ENCODE measurements around the gene MFSD12.
"Not testable (repeated sequence)": the region's sequence is repeated elsewhere in the genome, so short reads cannot be mapped to it uniquely, and the experiment has no call there.

Gene MFSD12

DNA sequence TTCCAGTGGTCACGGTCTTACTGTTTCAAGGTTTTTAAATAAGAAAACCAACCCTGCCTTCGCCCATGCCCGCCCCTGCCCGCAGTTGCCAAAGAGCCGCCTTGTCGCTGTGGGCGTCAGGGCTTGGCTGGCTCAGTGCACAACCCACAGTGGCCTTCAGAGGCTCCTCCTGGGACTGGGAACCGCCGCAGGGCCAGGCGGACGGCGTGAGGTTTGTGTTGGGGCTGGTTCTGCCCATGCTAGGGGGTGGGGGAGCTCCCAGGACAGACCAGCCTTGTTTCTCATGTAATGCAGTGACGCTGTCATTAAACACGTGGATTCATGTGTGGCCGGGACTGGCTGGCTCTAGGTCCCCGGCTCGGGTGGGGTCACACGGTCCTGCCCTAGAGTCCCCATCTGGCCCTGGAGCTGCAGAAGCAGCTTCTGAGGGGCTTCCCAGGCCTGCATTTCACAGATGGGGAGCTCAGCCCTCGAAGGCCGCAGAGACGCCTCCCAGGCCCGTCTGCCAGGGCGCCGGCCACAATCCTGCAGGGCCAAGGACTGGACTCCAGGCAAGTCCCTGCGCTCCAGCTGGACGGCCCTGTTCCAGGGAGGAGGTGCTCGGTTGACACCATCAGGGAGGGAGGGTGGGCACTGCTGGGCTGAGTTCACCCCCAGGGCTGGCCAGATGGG lies 20.8 kb downstream of the MFSD12 start:
- no peak for DNase-seq

DNA sequence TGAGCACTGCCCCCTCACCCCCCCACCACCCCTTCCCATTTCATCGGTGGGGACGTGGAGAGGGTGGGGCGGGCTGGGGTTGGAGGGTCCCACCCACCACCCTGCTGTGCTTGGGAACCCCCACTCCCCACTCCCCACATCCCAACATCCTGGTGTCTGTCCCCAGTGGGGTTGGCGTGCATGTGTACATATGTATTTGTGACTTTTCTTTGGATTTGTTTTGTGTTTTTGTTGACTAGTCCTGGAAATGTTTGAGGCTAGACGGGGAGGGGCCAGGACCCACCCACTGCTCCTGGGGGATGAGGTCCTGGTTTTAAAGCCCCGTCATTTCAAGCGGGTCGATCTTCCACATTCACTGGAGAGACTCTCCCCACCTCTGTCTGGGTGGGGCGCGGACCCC lies 21.4 kb downstream of the MFSD12 start:
- DNase-seq: no peak

DNA sequence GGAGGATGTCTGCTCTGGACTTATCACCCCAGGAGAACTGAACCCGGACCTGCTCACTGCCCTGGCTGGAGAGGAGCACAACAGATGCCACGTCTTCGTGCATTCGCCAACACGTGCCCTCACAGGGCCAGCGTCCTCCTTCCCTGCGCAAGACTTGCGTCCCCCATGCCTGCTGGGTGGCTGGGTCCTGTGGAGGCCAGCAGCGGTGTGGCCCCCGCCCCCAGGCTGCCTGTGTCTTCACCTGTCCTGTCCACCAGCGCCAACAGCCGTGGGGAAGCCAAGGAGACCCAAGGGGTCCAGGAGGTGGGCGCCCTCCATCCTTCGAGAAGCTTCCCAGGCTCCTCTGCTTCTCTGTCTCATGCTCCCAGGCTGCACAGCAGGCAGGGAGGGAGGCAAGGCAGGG lies 21.8 kb downstream of the MFSD12 start:
- DNase-seq: no peak

DNA sequence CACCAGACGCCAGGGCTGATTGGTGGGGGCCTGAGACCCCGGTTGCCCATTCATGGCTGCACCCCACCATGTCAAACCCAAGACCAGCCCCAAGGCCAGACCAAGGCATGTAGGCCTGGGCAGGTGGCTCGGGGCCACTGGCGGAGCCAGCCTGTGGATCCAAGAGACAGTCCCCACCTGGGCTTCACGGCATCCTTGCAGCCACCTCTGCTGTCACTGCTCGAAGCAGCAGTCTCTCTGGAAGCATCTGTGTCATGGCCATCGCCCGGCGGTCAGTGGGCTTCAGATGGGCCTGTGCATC lies 22.2 kb downstream of the MFSD12 start:
- DNase-seq: no peak

DNA sequence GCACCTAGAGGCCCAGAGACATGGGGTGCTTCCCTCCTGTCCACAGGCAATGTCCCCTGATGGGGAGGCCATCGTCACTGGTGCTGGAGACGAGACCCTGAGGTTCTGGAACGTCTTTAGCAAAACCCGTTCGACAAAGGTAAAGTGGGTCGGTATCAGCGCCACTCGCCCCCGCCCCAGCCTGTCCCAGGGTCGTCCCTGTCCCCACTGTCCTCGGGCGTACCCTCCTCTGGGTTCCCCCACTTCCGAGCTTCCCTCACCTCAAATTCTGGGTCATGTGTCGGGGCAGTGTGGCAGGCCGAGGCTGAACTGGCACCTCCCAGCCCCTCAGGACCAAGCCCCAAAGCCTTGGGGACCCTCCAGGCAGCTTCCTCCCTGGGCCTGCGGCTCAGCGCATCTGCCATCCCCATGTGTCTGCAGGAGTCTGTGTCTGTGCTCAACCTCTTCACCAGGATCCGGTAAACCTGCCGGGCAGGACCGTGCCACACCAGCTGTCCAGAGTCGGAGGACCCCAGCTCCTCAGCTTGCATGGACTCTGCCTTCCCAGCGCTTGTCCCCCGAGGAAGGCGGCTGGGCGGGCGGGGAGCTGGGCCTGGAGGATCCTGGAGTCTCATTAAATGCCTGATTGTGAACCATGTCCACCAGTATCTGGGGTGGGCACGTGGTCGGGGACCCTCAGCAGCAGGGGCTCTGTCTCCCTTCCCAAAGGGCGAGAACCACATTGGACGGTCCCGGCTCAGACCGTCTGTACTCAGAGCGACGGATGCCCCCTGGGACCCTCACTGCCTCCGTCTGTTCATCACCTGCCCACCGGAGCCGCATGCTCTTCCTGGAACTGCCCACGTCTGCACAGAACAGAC lies 22.8 kb downstream of the MFSD12 start:
- DNase-seq: no peak

DNA sequence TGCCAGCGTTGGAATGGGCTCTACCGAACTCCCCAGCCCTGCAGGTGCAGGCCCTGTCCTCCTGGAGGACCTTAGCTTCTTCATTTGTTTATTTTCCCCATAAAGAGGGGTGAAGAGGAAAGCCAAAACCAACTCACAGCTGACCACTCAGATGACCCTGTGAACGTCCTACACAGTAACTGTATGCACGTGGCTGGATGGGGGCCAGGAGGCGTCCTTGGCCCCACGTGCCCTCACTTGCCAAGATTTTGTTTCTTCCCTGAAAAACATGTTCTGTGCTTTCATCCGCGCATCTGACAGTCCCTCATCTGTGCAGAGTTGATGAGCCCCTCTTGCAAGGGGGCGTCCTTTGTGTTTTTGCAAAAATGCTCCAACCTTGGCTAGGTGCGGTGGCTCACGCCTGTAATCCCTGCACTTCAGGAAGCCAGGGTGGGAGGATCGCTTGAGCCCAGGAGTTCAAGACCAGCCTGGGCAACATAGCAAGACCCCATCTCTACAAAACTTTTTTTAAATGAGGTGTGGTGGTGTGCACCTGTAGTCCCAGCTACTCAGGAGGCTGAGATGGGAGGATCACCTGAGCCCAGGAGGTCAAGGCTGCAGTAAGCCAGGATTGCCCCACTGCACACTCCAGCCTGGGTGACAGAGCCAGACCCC lies 23.7 kb downstream of the MFSD12 start:
- no peak for DNase-seq

DNA sequence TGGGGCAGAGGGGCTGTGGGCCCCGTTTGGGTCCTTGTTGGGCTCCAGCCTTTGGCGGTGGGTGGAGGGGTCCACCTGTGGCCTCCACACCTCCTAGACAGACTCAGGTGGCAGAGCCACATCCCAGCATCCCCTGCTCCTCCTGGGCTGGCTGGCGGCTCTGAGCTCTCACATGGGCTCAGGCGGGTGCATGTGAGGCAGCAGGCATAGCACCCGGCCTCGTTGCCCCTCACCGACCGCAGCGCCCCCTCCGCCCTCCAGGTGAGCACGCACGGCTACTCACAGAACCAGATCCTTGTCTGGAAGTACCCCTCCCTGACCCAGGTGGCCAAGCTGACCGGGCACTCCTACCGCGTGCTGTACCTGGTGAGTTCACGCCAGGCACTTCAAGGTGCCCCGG lies 24.4 kb downstream of the MFSD12 start:
- no peak for DNase-seq

DNA sequence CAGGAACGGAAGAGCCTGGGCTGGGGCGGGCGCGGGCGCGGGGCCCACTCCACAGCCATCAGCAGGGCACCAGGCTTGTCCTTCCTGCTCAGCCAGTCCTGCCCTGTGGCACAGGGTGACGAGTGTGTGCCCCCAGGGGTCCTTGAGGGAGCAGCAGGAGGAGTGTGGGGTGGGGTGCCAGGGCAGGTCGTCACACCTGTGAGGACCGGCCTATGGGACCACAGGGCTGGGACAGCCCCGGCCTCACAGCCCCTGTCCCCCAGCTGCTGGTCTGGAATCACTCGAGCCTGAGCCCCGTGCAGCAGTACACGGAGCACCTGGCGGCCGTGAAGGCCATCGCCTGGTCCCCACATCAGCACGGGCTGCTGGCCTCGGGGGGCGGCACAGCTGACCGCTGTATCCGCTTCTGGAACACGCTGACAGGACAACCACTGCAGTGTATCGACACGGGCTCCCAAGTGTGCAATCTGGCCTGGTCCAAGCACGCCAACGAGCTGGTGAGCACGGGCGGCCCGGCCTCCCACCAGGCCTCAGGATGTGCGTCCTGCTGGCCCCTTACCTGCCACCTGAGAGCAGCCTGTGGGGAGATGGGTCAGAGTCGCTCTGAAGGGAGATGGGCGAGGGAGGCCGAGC lies 25.1 kb downstream of the MFSD12 start:
- DNase-seq: no peak

DNA sequence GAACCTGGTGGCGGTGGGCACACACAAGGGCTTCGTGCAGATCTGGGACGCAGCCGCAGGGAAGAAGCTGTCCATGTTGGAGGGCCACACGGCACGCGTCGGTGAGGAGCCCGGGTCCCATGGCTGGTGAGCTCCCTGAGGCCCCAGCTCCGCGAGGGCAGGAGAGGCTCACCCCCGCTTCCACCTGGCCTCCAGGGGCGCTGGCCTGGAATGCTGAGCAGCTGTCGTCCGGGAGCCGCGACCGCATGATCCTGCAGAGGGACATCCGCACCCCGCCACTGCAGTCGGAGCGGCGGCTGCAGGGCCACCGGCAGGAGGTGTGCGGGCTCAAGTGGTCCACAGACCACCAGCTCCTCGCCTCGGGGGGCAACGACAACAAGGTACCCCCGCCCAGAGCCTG lies 25.7 kb downstream of the MFSD12 start:
- DNase-seq: no peak

DNA sequence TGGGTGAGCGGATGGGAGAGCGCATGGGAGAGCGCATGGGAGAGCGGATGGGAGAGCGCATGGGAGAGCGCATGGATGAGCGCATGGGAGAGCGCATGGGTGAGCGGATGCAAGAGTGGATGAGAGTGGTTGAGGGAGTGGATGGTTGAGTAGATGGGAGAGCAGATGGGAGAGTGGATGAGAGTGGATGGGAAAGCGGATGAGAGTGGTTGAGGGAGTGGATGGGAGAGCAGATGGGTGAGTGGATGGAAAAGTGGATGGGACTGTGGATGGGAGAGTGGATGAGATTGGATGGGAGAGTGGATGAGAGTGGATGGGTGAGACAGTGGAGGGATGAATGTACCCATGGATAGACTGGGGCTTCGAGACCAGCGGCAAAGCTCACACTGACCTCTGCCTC lies 27.0 kb downstream of the MFSD12 start:
- no peak for DNase-seq

DNA sequence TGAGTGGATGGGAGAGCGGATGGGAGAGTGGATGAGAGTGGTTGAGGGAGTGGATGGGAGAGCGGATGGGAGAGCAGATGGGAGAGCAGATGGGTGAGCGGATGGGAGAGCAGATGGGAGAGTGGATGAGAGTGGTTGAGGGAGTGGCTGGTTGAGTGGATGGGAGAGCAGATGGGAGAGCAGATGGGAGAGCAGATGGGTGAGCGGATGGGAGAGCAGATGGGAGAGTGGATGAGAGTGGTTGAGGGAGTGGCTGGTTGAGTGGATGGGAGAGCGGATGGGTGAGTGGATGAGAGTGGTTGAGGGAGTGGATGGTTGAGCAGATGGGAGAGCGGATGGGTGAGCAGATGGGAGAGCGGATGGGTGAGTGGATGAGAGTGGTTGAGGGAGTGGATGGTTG lies 28.1 kb downstream of the MFSD12 start:
- not testable (repeated sequence) for DNase-seq

DNA sequence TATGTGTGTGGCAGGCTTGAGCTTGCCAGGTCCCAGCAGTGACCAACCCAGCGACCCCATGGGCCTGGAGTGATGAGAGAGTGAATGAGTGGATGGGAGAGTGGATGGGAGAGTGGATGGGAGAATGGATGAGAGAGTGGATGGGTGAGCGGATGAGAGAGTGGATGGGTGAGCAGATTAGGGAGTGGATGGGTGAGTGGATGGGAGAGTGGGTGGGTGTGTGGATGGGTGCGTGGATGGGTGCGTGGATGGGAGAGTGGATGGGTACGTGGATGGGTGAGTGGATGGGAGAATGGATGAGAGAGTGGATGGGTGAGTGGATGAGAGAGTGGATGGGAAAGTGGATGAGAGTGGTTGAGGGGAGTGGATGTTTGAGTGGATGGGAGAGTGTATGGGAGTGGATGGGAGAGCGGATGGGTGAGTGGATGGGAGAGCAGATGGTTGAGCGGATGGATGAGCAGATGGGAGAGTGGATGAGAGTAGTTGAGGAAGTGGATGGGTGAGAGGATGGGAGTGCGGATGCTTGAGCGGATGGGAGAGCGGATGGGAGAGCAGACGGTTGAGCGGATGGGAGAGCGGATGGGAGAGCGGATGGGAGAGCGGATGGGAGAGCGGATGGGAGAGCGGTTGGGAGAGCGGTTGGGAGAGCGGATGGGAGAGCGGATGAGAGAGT lies 28.7 kb downstream of the MFSD12 start:
- DNase-seq: no peak

DNA sequence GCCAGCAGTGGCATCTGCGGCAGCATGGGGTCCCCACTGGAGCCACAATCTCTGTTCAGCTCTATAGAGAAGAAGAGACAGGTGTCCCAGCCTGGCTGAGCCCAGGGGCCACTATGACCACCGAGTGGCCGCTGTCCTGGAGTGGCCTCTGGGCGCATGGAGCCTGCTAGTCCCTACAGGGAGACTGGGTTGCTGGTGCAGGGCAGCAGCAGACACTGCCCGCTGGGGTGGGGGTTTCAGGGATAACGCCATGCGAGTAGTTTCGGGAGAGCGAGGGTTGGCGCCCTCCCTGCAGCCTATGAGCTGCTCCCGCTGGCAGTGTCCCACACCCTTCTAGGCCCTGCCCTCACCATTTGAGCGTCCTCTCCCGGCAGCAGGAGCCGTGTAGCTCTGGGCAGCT lies 29.3 kb downstream of the MFSD12 start:
- DNase-seq: no peak

DNA sequence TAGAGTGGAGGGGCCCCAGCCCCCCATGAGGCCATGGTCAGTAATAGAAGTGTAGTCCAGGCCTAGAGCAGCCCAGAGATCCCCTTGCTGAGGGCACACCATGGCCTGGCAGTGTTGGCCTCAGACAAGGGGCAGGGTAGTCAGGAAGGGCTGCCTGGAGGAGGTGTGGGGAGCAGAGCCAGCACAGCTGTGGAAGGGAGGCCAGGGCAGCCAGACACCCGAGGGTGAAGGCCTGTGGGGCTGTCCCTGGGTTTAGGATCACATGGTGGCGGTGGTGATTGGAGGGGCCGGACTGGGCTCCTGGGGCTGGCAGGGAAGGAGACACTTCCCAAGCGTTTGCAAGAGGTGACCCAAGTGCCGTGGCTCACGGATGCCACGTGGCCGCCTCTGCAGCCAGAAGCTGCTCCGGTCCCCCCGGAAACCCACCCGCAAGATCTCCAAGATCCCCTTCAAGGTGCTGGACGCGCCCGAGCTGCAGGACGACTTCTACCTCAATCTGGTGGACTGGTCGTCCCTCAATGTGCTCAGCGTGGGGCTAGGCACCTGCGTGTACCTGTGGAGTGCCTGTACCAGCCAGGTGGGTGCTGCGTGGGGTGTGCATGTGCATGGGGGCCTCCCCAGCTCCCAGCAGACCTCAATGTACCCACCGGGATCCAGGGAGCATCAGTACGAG lies 30.0 kb downstream of the MFSD12 start:
- no peak for DNase-seq

DNA sequence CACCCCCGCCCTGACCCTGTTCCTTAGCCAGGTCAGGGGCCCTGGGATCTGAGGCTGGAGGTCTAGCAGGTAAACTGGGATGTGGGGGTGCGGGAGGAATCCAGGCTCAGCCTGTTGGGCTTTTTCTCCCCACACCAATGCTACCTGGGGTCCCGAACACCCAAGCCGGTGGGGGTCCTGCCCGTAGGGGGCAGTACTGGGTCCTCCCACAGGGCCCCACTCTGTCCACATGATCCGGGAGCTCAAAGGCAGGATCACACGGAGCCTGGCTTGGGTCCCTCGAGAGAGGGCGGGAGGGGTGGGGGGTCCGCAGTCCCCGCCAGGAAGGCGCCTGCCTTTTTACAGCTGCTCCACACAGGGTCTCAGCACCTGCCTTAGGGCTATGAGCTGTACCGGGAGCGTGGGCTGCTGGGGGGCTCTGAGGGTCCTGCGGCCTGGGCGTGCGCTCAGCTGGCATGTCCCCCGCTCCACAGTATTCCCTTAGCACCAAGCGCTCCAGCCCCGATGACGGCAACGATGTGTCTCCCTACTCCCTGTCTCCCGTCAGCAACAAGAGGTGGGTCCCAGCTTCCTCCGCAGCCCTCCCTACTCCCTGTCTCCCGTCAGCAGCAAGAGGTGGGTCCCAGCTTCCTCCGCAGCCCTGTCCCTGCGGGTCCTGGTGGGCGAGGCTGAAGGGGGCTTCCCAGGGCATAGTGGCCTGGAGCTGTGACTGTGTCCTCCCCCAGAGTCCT lies 30.7 kb downstream of the MFSD12 start:
- no peak for DNase-seq

DNA sequence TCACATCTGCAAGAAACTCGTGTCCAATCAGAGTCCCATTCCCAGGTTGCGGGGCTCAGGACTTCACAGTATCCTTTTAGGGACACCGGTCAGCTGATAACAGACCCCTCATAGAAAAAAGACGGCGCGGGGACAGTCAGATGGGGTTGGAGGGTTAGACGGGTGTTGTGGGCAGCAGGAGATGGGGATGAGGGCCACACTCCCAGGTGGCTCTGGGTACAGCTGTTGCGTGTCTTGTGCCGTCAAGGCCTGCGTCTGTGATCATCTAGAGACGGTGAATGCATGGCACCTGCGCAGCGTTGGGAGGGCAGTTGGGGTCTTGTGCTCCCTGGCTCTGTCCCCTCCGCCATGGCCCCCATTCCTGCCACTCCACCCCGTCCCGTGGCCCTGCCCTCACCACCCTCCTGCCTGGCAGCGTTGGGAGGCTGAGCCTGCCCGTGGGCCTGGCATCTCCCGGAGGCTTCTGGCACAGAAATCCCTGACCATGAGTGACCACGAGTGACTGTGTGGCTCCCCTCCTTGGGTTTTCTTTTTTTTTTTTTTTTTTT lies 32.4 kb downstream of the MFSD12 start:
- DNase-seq: no peak

DNA sequence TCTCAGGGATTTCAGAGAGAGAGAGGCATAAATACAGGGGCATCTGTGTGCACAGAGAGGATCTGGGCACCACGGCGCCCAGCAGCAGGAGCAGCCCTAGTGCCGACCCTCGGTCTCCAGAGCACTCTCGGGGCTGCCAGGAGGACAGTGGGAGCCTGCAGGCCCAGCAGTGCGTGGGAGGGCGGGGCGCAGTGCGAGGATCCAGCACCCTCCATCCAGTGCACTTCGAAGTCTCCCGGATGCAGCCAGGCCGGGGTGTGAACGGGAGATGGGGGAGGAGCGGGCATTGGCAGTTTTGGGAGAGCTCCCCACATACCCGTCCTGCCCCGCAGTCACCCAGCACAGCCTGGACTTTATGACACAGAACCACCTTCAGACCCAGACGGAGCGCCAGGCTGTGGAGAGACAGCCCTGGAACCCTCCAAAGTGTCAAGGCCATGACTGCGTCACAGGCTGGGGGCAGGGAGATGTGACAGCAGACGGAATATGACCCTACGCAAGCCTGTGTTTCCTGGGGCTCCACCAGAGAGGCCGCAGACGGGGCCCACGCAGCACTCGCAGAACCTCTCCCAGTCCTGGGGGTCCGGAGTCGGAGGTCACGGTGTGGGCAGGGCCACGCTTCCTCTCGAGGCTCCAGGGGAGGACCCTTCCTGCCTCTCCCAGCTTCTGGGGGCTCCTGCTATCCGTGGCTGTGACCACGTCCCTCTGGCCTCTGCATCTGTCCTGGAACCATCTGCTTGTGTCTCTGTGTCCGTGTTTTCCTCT lies 33.1 kb downstream of the MFSD12 start:
- DNase-seq: no peak

DNA sequence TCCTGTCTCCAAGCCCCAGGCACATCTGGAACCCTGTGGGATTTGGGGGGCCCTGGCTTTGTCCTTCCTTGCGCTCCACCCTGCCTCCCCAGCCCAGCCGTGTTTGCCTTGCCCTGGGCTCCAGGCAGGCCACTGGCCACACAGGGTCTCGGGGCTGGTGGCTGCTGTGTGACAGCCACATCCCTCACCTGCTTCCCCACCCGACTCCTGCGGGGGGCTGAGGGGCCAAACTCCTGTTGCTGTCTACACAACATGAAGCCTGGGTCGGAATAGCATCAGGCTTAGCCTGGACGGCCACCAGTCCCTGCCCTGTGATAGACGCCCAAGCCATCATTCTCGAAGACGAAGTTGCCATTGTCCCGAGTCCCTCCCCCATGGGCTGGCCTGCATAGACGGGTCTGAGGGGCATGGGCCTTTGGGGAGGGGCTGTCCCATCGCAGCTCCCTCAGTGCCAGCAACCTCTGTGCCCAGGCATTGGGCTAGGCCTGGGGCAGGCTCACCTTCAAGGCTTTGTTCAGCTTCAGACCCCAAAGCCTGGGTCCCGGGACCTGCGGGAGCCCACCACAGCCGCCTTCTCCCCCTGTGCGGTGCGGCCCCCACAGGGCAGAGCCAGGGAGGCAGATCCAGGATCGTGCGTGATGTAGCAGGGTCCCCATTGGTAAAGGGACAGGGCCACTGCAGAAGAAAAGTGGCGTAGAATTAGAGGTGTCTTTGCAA lies 33.9 kb downstream of the MFSD12 start:
- DNase-seq: no peak

DNA sequence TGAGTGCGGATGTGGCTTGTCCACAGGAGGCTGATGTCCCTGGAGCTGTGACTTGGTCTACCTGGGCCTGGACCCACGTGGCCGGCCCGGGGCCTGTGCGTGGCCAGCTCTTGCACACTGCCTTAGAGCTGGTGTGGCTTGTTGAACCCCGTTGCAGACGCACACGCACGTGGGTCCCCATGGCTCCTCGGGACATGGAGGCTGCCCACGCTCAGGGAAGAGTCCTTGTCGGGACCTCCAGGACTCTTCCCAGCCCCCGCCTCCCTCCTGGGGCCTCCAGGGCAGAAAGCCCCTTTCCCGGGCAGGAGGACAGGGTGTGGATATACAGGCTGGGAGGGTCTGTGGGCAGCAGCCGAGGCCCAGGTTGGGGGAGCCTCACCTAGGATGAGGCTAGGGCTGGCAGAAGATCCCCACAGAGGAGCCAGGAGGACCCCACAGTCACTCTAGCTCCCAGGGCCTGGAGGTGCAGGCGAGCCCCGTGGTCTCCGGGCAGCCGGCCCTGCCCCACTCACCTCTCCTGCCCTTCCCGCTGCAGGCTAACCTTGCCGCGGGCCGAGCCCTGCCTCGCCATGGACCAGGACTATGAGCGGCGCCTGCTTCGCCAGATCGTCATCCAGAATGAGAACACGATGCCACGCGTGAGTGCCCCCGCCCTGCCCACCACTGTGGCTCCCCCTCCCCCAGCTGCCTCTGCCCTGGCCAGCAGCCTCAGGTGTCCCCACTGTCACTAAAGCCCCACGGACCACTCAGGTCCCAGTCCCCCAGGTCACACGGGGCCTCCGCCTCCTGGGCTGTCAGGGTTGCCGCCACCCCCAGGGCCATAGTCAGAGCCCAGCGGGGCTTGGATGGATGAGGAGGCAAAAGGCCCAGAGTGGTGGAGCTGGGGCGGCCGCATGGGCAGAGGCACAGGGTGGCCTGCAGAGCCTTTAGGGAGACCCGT lies 34.7 kb downstream of the MFSD12 start:
- no peak for DNase-seq
